Activated naive CD8-positive, alpha-beta T cell treated with anti-CD3 and anti-CD28 coated beads, Interleukin-2, amount 10 ng/mL, durations not matched to agents 7 days and 5 days (primary cell): Measurements from ENCODE around the gene CLCF1. TPM values are rescaled to one million over a fixed set of nuclear protein-coding genes. Genes with fewer than 3 reads are reported as not detected.
A peak's percentile ranks its signal among the peaks of the same experiment; 100 is the strongest.

Experiments used
- ATAC-seq: fragments of 150-1000 bp; cut with Tn5 transposase; one replicate; pipeline ENCODE4 v1.10.0; 2021; ENCODE audit warnings: low read depth, moderate library complexity
- POLR2A ChIA-PET: fragments of 350-600 bp; sonication (Branson Sonifier 250); formaldehyde crosslinking; loops from one replicate; lab custom pipeline; 2021; ENCODE audit warnings: antibody characterized with exemption; lab: Charles Lee
- DNase-seq: peaks from one replicate; pipeline ENCODE4 v3.0.0; 2021
- H3K27ac Mint-ChIP-seq: one replicate; pipeline ENCODE4 v1.8.0; 2022; ENCODE audit warnings: mild to moderate bottlenecking, mixed read lengths
- H3K27me3 Mint-ChIP-seq: one replicate; pipeline ENCODE4 v1.8.0; 2022; ENCODE audit warnings: mild to moderate bottlenecking, moderate library complexity, mixed read lengths
- H3K36me3 Mint-ChIP-seq: one replicate; pipeline ENCODE4 v1.8.0; 2021; ENCODE audit warnings: mild to moderate bottlenecking, mixed read lengths
- H3K4me1 Mint-ChIP-seq: one replicate; pipeline ENCODE4 v1.8.0; 2021; ENCODE audit warnings: mixed read lengths
- H3K4me3 Mint-ChIP-seq: one replicate; pipeline ENCODE4 v1.8.0; 2022; ENCODE audit warnings: mild to moderate bottlenecking, moderate library complexity, mixed read lengths
- H3K9me3 Mint-ChIP-seq: one replicate; pipeline ENCODE4 v1.8.0; 2021; ENCODE audit warnings: mixed read lengths
- total RNA-seq, 2 experiments: library from RNA; stranded (reverse); gene quantifications; one replicate each; pipeline ENCODE4 v1.2.3, GENCODE V29; 2021

The CLCF1 gene
- total RNA-seq, 2 experiments from 2014 or later, result 4.3 to 4.7 TPM

DNA sequence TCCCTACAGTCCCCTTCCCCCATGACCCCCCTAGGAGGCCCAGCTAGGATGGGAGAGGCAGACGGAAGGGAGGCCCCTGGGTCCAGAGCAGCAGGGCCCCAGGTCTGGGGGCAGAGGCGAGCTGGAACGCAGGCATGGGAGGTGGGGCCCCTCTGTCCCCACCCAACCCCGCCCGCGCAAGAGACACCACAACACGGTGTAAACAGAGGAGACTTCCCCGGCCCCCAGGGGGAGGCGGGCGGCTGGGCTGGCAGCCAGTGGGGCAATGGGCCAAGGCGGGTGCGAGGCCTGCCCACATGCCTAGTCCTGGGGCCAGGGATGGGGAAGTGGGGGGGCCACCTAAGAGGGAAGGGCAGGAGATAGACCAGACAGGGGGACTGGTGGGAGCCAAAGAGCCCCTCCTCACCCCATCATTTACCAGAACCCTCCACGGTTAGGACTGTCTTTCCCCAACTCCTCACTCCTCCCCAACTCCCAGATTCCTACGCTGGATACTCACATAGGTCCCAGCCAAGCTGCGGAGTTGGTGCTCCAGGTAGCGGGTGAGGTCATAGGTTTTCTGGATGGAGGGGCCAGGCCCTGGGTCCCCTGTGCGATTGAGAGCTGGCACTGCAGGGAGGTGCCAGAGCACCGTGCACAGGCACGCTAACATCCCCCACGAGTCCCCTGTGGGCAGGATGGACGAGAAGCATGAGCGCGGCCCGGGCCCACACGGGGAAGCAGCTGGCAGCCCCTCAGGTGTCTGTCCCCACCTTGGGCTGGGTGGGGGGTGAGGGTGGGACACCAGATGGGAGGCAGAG, 6.2 kb downstream of the CLCF1 start:
- ATAC-seq (no peak), DNase-seq (no peak)
- Mint-ChIP-seq H3K9me3 (no peaks in the 10 kb centered on the region), H3K4me3 (no peak overlapping the region), H3K27me3 (peaks cover 46% of the 10 kb centered on the region), H3K27ac (no peak overlapping the region), H3K36me3 (no peaks in the 10 kb centered on the region), H3K4me1 (peaks cover 48% of the 10 kb centered on the region)
- POLR2A ChIA-PET, result interaction anchor here (1.0 kb wide), 1 partner anchor 14 kb away, joined by 3 read pairs; no protein-coding TSS in a partner anchor

DNA sequence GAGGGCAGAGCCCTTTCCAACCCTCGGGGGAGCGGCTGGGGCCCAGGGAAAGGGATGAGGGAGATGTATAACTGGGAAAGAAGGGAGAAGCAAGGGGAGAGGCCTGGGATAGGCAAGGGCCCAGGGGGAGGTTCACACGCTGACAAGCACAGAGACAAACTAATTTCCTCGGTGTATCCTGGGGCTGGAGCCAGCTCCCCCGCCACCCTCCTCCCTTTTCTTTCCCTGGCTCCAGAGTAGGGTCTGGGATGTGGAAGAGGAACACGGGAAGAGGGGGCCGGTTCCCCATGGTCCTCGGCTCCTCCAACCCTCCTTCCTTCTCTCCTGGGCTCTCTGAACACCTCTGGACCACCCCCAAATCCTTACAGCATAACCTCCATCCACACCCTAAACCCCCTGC, 6.9 kb downstream of the CLCF1 start:
- DNase-seq (no peak), ATAC-seq (no peak)
- POLR2A ChIA-PET, result interaction anchor here (3.1 kb wide), 1 partner anchor 13 kb away, joined by 14 read pairs; the partner anchor contains the start of gene POLD4
- H3K9me3 Mint-ChIP-seq, result no peaks in the 10 kb centered on the region
- no peak overlapping the region for H3K4me3 Mint-ChIP-seq
- peaks cover 43% of the 10 kb centered on the region for H3K4me1 Mint-ChIP-seq
- no peak overlapping the region for H3K27ac Mint-ChIP-seq
- no peaks in the 10 kb centered on the region for H3K36me3 Mint-ChIP-seq
- peaks cover 44% of the 10 kb centered on the region for H3K27me3 Mint-ChIP-seq

DNA sequence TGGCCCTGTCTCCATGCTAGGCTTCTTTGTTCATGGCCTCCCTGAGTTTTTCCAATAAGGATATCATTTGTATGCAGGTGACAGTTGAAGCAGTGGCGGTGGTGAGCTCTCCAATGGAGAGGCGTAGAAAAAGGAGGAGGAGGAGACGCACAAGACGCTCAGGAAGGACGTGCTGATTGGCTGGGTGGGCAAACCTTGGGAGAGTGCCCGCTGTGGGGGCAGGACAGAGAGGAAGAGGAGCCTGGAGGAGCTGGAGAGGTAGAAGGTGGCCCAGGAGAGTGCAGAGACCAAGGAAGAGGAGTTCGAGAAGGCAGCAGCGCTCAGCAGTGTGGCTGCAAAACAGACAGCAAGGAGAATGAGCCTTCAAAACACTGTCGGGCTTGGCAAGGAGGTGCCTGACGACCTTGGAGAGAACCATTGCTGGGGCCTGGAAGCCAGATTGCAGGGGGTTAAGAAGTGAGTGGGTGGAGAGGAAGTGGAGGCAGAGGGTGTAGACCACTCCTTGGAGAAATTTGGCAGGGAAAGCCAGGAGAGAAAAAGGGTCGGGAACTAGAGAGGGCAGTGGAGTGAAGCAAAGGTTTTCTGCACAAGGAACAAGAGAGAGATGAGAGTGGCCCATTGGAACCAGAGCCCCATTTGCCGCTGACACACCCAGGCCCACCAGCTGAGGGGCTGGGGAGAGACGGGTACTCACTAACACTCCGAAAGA, 7.5 kb downstream of the CLCF1 start:
- Mint-ChIP-seq H3K4me3 (no peak overlapping the region), H3K9me3 (no peaks in the 10 kb centered on the region), H3K36me3 (no peaks in the 10 kb centered on the region), H3K27me3 (peaks cover 40% of the 10 kb centered on the region), H3K27ac (no peak overlapping the region), H3K4me1 (peaks cover 38% of the 10 kb centered on the region)
- DNase-seq (no peak), ATAC-seq (no peak)
- POLR2A ChIA-PET, result interaction anchor here (3.1 kb wide), 1 partner anchor 13 kb away, joined by 14 read pairs; the partner anchor contains the start of gene POLD4

DNA sequence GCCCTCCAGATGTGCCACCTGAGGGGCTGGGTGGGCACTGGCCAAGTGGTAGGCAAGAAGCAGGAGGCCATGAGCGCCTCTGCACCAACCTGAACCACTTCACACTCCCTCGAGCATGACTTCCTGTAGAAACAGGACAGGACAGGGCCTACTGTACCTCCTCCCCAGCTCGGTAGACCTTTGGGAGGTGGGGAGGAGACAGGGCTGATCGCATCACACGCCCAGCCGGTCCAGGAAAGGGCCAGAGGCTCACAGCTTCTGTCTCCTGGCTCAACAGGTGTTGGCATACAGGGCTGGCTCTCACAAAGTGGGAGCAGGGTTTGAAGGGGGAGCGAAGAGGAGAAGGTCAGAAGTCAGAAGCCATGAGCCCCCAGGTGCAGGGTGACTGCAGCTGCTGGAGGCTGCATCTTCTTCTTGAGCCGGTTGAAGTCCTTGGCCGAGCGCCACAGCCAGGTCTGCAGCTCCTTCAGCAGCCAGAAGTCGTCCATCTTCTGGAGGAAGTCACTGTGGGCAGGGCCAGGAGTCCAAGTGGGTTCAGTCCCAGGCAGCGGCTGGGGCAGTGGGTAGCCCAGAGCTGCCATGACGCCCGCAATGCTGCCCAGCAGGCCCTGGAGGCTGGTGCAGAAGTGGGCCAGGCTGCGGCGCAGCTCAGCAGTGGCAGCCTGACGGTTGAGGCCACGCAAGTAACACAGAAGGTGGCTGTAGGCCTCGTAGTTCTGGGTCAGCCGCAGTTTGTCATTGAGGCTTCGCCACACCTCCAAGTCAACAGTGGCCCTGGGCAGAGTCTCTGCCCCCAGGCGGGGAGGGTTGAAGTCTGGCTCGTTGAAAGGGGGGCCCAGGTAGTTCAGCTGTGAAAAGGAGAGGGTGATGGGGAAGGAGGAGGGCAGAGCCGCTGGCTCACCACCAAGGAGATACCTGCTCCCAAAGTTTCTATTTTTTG, 8.3 kb downstream of the CLCF1 start:
- H3K27ac Mint-ChIP-seq, result no peak overlapping the region
- H3K9me3 Mint-ChIP-seq, result no peaks in the 10 kb centered on the region
- H3K27me3 Mint-ChIP-seq, result peaks cover 36% of the 10 kb centered on the region
- DNase-seq (no peak), ATAC-seq (peak; percentile 28)
- no peaks in the 10 kb centered on the region for H3K36me3 Mint-ChIP-seq
- peaks cover 33% of the 10 kb centered on the region for H3K4me1 Mint-ChIP-seq
- no peak overlapping the region for H3K4me3 Mint-ChIP-seq
- POLR2A ChIA-PET, result interaction anchor here (0.6 to 3.1 kb wide), 3 partner anchors 8 to 15 kb away, joined by 3 to 14 read pairs (median 6); partner anchors contain the start of gene POLD4

DNA sequence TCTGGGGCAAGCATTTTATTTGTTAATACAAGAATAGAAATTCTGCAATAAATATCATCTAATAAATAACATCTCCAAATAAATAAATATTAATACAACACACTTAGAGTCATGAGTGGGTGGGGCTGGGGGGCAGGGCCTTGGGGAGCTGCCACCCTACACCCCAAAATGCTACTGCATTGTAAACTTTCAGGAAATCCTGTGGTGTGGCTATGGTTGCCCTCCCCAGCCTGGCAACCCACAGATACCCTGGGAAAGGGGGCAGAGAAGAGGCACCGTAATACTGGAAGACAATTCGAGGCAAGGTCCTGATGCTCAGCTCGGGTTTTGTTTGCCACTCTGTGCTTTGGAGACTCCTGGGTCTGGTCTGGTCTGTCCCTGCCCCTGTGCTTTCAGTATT, 9.2 kb downstream of the CLCF1 start:
- H3K9me3 Mint-ChIP-seq, result no peaks in the 10 kb centered on the region
- H3K4me1 Mint-ChIP-seq, result peaks cover 30% of the 10 kb centered on the region
- DNase-seq, result no peak
- H3K4me3 Mint-ChIP-seq, result no peak overlapping the region
- H3K27ac Mint-ChIP-seq, result no peak overlapping the region
- no peak for ATAC-seq
- peaks cover 31% of the 10 kb centered on the region for H3K27me3 Mint-ChIP-seq
- POLR2A ChIA-PET, result interaction anchor here (0.6 to 3.1 kb wide), 3 partner anchors 9 to 14 kb away, joined by 3 to 14 read pairs (median 6); partner anchors contain the start of gene POLD4
- H3K36me3 Mint-ChIP-seq, result no peaks in the 10 kb centered on the region

DNA sequence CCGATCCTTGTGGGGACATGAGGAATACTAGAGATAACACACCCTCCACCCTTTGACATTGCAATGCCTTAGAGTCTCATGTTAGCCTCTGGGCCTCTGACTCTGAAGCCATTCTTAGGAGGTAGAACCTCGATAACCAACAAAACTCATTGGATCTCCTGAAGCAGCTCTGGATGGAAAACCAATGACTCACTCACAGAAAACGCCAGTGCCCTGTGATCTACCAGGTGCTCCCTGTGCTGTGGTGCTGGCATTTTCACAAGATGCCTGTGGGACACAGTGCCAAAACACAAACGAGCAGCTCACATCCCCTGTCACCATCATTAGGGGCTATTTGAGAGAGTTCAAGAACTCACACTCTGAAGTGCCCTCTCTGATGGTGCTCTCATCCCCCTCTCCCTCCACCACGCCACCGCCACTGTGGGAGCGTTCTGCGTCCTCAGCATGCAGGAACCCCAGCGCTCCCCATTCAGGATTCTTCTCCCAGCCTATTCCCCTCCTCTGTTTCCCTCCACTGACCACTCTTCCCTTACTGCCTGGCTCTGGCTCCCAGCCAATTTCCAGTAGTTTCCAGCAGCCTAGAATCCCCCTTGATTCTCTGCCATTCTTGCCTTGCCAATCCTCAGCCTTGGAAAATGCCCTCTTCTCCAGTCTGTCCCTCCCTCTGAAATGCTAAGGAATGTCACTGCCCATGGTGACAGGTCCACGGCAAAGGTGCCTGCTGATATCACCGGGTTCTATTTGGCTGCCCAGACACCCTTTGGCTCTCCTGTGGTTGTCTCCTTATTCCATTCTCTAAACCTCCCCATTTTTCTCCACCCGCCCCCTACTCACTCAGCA, 15.3 kb downstream of the CLCF1 start:
- peaks cover under 1% of the 10 kb centered on the region for H3K36me3 Mint-ChIP-seq
- POLR2A ChIA-PET, result interaction anchor here (3.9 kb wide), 1 partner anchor 24 kb away, joined by 28 read pairs; no protein-coding TSS in a partner anchor
- no peaks in the 10 kb centered on the region for H3K9me3 Mint-ChIP-seq
- H3K27ac Mint-ChIP-seq, result no peak overlapping the region
- peaks cover 15% of the 10 kb centered on the region for H3K4me1 Mint-ChIP-seq
- DNase-seq (no peak), ATAC-seq (no peak)
- peaks cover 16% of the 10 kb centered on the region for H3K27me3 Mint-ChIP-seq
- H3K4me3 Mint-ChIP-seq, result no peak overlapping the region

DNA sequence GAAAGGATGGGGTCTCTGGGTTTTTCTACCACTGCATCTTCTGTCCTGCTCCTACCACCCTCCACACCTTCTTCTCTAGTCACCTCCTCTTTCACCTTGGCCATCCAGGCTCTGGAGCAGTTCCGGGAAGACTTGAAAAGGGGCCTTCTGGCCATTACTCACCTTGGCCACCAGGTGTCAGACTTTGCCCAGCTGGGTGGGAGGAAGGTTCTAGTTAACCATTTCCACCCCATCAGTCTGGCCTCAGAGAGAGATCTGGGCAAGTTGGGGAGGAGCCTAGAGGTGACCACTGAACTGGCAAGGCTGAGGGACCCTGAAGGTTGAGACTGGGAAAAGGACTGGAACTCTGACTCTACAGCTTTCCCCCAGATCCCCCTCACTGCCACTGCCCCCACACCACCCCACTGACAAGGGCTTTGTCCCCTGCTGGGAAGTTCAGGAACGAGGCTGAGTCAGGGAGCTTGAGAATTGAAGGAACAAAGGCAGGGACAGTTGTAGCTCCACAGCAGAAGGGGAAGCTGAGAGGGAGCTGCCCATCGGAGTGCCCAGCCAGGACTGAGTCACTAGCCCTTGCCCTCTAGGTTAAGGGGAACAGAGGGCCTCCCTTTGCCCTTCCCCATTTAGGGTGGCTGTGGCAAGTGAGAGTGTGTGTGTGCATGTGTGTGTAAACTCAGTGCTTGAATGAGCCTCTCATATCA, 16.4 kb downstream of the CLCF1 start:
- Mint-ChIP-seq H3K27me3 (peaks cover 9% of the 10 kb centered on the region), H3K36me3 (peaks cover 2% of the 10 kb centered on the region), H3K9me3 (no peaks in the 10 kb centered on the region), H3K4me3 (peak overlapping the region; percentile 68), H3K27ac (peak overlapping the region; percentile 90), H3K4me1 (peaks cover 15% of the 10 kb centered on the region)
- DNase-seq, result peak; percentile 70
- no peak for ATAC-seq
- POLR2A ChIA-PET, result interaction anchor here (0.8 to 3.9 kb wide), 5 partner anchors 17 to 45 kb away, joined by 4 to 28 read pairs (median 4); partner anchors contain the start of genes CLCF1, PPP1CA and RAD9A

DNA sequence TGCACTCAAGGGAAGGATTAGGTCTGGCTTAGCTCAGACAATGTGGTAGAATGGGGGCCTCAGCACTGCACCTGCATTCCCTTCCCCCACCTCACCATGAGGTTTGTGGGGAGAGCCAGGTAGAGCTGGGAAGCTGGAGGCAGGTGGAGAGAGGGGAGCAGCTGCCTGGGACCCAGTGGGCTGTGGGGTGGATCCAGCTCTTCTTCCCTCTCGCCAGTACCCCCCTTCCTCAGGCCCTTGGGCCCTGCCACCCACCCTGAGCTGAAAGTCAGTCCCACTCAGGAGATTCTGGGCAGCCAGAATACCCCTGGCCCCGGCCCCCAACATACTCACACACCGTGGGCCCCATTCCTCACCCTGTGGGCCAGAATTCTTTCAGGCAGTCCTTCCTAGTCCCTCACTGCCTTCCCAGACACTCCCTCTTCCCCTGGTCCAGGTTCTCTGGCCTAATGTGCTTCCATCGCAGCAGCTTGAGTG, 17.0 kb downstream of the CLCF1 start:
- Mint-ChIP-seq H3K9me3 (no peaks in the 10 kb centered on the region), H3K36me3 (peaks cover 4% of the 10 kb centered on the region), H3K27ac (peak overlapping the region; percentile 90), H3K27me3 (peaks cover 8% of the 10 kb centered on the region), H3K4me1 (peaks cover 19% of the 10 kb centered on the region), H3K4me3 (peak overlapping the region; percentile 68)
- ATAC-seq (no peak), DNase-seq (no peak)
- POLR2A ChIA-PET, result interaction anchor here (0.8 to 3.9 kb wide), 5 partner anchors 17 to 45 kb away, joined by 4 to 28 read pairs (median 4); partner anchors contain the start of genes CLCF1, PPP1CA and RAD9A

DNA sequence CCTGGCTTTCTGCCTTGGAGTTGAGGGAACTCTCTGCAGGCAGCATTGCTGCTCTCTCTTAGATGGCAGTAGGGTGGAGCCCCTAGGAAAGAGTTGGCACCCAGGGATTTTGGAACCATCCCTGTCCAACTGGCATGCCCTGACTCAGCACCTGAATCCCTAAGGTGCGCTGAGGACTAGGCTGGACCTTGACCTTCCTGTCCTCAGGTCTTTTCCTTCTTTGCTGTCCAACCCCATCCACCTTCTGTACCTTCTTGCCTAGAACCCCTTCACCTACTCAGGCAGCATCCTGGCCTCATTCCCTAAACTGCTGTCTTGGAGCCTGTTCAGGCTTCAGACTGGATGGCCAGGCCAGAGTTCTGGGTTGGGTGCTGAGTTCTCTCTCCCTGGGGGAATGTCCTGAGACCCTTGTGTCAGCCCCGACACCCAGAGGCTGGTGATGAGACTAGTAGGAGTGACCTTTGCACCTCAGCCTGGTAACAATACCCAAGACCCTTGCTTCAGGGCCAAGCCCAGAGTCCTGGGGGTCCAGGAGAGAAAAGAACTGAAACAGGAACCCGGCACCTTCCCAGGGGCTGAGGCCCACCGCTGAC, 17.5 kb downstream of the CLCF1 start:
- no peak overlapping the region for H3K4me3 Mint-ChIP-seq
- peak overlapping the region; percentile 45 for H3K27ac Mint-ChIP-seq
- peaks cover 24% of the 10 kb centered on the region for H3K4me1 Mint-ChIP-seq
- H3K27me3 Mint-ChIP-seq, result peaks cover 4% of the 10 kb centered on the region
- POLR2A ChIA-PET, result interaction anchor here (1.2 to 3.9 kb wide), 4 partner anchors 18 to 46 kb away, joined by 4 to 28 read pairs (median 4); partner anchors contain the start of genes CLCF1 and PPP1CA
- no peak for DNase-seq
- ATAC-seq, result no peak
- H3K36me3 Mint-ChIP-seq, result peaks cover 4% of the 10 kb centered on the region
- H3K9me3 Mint-ChIP-seq, result no peaks in the 10 kb centered on the region

DNA sequence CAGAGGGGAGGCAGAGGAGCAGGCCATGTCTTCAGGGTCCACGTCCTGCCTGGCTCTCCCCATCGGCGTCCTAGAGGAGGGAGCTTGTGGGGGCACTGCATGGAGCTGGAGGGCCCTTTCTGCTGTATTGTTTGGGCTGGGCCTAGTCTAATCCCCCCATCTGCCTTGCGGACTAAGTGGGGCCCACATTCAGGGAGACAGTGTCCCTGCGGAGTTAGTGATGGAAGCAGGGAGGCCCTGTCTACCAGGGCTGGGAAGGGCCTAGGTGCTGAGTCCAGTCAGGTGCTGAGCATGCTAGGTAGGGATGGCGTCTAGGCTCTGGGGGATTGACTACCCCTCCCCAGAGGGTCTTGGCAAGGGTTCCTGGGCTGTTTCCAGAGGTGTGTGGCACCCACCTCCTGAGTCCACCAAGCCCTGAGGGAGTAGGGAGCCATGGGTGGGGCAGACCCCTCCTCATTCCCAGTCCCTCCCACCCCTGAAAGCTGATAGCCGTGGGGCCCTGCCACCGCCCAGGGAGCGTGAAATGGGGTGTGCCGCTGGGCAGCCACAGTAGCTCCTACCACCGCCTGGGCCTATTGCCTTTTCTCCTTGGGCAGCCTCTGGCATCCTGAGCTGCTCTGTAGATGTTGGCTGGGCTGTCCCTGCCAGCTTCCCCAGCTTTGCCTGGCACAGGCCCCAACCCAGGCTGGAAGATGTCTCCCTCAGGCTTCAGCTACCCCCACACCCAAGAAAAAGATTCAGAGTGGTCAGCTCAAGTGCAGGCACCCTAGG, 18.2 kb downstream of the CLCF1 start:
- DNase-seq, result no peak
- H3K27ac Mint-ChIP-seq, result peak overlapping the region; percentile 100
- H3K27me3 Mint-ChIP-seq, result peaks cover 2% of the 10 kb centered on the region
- peaks cover 4% of the 10 kb centered on the region for H3K36me3 Mint-ChIP-seq
- H3K4me3 Mint-ChIP-seq, result no peak overlapping the region
- POLR2A ChIA-PET, result interaction anchor here (0.5 to 4.8 kb wide), 8 partner anchors 17 to 150 kb away, joined by 5 to 42 read pairs (median 28); partner anchors contain the start of genes CLCF1, PITPNM1, PPP1CA and PTPRCAP
- no peak for ATAC-seq
- no peaks in the 10 kb centered on the region for H3K9me3 Mint-ChIP-seq
- H3K4me1 Mint-ChIP-seq, result peaks cover 25% of the 10 kb centered on the region
